IPS-20b (cell line): Measurements from ENCODE around the gene MEPE.

ENCODE experiments used
- H3K27ac ChIP-seq: one replicate; pipeline ENCODE4 v1.5.1; 2013; ENCODE audit warnings: low read length
- H3K27me3 ChIP-seq: 2 replicates; pipeline ENCODE4 v1.6.1; 2013; ENCODE audit warnings: mild to moderate bottlenecking, low read length, inconsistent platforms; ENCODE audit not compliant: insufficient read depth
- H3K36me3 ChIP-seq: 2 replicates; pipeline ENCODE4 v1.6.1; 2013; ENCODE audit warnings: low read depth, mild to moderate bottlenecking, inconsistent platforms, low read length, moderate library complexity; ENCODE audit not compliant: insufficient read depth
- H3K4me1 ChIP-seq: 2 replicates; pipeline ENCODE4 v1.6.1; 2013; ENCODE audit warnings: mild to moderate bottlenecking, control low read depth, inconsistent platforms, low read length, moderate library complexity; ENCODE audit not compliant: insufficient read depth
- H3K4me3 ChIP-seq: 2 replicates; pipeline ENCODE4 v1.5.1; 2013; ENCODE audit warnings: mild to moderate bottlenecking, low read length, inconsistent platforms
- H3K9ac ChIP-seq: 2 replicates; pipeline ENCODE4 v1.6.1; 2013; ENCODE audit warnings: low read depth, mild to moderate bottlenecking, inconsistent platforms, low read length, moderate library complexity
- H3K9me3 ChIP-seq: 2 replicates; pipeline ENCODE4 v1.6.1; 2013; ENCODE audit warnings: mild to moderate bottlenecking, low read depth, low read length, inconsistent platforms; ENCODE audit not compliant: insufficient read depth

Gene MEPE

GRCh38 chr4:87819281-87819919 lies 13.4 kb upstream of the MEPE start:
- peaks cover 5% of the 10 kb centered on the region; the same call in 1 of the 2 replicates for H3K4me1 ChIP-seq
- H3K36me3 ChIP-seq, result no peaks in the 10 kb centered on the region
- no peaks in the 10 kb centered on the region for H3K27me3 ChIP-seq
- H3K4me3 ChIP-seq, result no peak overlapping the region
- H3K9ac ChIP-seq, result peak overlapping the region; percentile 50; the same call in 1 of the 2 replicates
- H3K9me3 ChIP-seq, result peaks cover 8% of the 10 kb centered on the region; the same call in 1 of the 2 replicates
- H3K27ac ChIP-seq, result peak overlapping the region; percentile 59

DNA sequence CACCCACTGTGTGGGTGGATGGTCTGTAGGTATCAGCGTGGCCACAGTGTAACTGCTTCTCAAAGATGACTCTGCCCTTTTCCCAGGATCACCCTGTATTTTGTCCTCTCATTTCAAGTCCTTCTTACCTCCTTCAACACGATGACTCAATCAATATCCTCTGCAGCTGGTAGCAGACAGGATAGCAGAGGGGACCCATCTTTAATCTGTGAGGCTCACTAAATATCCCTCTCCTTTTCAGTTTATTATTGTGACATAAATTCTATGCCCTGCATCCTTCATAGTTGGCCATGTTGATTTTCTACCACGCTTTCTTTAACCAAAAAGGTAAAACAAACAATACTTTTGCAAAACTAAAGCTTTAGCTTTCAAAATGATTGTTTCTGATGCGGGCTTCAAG lies 9.6 kb upstream of the MEPE start:
- H3K9me3 ChIP-seq, result no peaks in the 10 kb centered on the region
- no peak overlapping the region for H3K9ac ChIP-seq
- H3K4me1 ChIP-seq, result peaks cover 5% of the 10 kb centered on the region; the same call in 1 of the 2 replicates
- H3K27me3 ChIP-seq, result no peaks in the 10 kb centered on the region
- H3K36me3 ChIP-seq, result no peaks in the 10 kb centered on the region
- no peak overlapping the region for H3K27ac ChIP-seq
- no peak overlapping the region for H3K4me3 ChIP-seq

- Histone ChIP-seq H3K4me3 (no peak overlapping the region), H3K9ac (no peak overlapping the region), H3K27me3 (no peaks in the 10 kb centered on the region), H3K9me3 (no peaks in the 10 kb centered on the region), H3K27ac (no peak overlapping the region), H3K4me1 (peaks cover 5% of the 10 kb centered on the region; the same call in 1 of the 2 replicates), H3K36me3 (no peaks in the 10 kb centered on the region)
Observed at GRCh38 chr4:87823724-87824123, 9.0 kb upstream of the MEPE start.

DNA sequence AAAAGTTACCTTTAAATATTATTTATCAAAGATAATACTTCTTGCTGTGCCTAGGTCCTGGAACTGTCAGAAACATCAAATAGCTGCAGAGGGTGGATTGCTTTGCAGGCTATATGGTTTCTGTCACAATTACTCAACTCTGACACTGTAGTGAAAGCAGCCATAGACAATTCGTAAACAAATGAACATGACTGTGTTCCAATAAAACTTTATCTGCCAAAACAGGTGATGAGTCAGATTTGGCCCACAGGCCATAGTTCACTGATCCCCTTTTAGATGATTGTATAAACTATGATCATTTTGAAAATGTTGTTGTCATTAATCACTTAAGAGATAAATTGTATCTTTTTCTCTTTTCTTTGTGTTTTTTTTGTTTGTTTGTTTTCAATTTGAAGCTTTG lies 8.4 kb upstream of the MEPE start:
- H3K36me3 ChIP-seq, result no peaks in the 10 kb centered on the region
- no peak overlapping the region for H3K4me3 ChIP-seq
- no peaks in the 10 kb centered on the region for H3K27me3 ChIP-seq
- H3K9ac ChIP-seq, result no peak overlapping the region
- H3K9me3 ChIP-seq, result no peaks in the 10 kb centered on the region
- H3K27ac ChIP-seq, result no peak overlapping the region
- peaks cover 5% of the 10 kb centered on the region; the same call in 1 of the 2 replicates for H3K4me1 ChIP-seq

GRCh38 chr4:87834401-87834800 lies 1.6 kb downstream of the MEPE start:
- no peaks in the 10 kb centered on the region for H3K27me3 ChIP-seq
- no peaks in the 10 kb centered on the region for H3K9me3 ChIP-seq
- H3K9ac ChIP-seq, result no peak overlapping the region
- no peaks in the 10 kb centered on the region for H3K36me3 ChIP-seq
- peaks cover 9% of the 10 kb centered on the region; the same call in 1 of the 2 replicates for H3K4me1 ChIP-seq
- H3K4me3 ChIP-seq, result no peak overlapping the region
- H3K27ac ChIP-seq, result no peak overlapping the region

DNA sequence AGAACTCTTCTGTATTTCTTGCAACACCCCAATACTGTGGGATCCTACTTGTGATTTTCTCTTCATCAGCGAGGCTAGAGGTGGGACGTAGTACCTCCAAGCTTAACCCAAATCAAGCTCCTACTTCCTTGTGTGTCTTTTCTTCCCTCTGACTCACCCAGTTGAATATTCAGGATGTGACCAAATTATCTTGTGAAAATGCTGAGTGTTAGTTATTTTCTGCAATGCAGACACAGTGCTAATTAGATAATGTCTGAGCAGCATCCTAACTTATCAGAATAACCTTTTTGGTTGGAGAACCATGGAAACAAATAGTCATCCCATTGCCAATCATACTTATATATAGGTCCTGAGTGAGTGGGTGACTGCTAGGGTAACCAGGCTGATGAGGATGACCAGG lies 2.4 kb downstream of the MEPE start:
- no peaks in the 10 kb centered on the region for H3K27me3 ChIP-seq
- H3K9me3 ChIP-seq, result no peaks in the 10 kb centered on the region
- H3K4me1 ChIP-seq, result peaks cover 9% of the 10 kb centered on the region; the same call in 1 of the 2 replicates
- no peak overlapping the region for H3K27ac ChIP-seq
- no peaks in the 10 kb centered on the region for H3K36me3 ChIP-seq
- no peak overlapping the region for H3K9ac ChIP-seq
- no peak overlapping the region for H3K4me3 ChIP-seq

GRCh38 chr4:87835743-87836142 lies 3.0 kb downstream of the MEPE start:
- Histone ChIP-seq H3K9me3 (no peaks in the 10 kb centered on the region), H3K4me3 (no peak overlapping the region), H3K36me3 (no peaks in the 10 kb centered on the region), H3K27me3 (no peaks in the 10 kb centered on the region), H3K27ac (no peak overlapping the region), H3K9ac (no peak overlapping the region), H3K4me1 (peaks cover 9% of the 10 kb centered on the region; the same call in 1 of the 2 replicates)

DNA sequence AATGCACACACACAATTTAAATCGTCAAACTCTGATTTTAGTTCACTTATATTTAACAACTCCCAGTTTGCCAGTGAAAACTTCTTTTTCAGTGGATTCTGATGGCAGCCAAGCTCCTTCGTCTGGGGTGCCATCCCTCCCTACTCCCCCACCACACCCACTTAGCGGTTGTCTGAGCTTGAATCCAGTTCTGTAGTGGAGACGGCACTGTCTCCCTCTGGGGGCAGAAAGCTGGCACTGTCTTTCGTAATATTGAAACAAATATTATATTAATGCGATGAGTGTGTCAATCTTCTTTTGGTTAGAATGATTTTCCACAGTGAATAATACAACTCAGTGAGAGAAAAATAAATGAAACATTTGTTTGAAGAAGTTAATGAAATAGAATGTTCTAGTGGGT lies 5.4 kb downstream of the MEPE start:
- Histone ChIP-seq H3K36me3 (no peaks in the 10 kb centered on the region), H3K4me3 (no peak overlapping the region), H3K9me3 (no peaks in the 10 kb centered on the region), H3K9ac (no peak overlapping the region), H3K27me3 (no peaks in the 10 kb centered on the region), H3K4me1 (peaks cover 9% of the 10 kb centered on the region; the same call in 1 of the 2 replicates), H3K27ac (no peak overlapping the region)

DNA sequence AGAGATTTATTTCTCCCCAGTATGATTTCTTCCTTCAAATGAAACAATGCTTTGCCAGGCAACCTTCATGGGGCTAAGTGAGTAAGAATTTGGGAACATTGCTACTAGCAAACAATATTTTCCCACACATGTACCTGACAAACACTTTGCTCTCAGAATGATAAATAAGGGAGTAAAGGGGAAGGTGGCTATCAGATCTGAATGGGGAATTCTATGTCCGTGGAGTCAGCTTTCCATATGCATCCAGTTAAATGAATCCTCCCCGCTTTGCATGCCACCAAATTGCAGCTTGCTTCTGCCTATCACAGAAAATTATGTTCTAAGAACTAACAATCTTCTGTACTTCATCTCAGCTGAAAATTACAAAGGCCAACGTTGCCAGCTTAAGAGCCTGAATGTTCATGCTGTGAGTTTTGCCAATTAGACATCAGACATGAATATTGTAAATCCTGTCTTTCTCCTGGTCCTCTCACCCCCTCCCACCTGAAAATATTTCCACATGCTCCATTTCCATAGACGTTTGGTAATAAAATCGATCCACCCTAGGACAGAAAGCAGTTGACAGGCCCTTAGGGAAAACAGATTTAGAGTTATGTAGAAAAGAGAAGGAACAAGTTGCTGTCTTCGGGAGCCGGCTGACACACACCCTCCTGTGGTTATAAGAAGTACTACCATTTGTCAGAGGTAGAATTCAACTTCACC lies 6.3 kb downstream of the MEPE start:
- peak overlapping the region; percentile 25 for H3K27ac ChIP-seq
- peaks cover 9% of the 10 kb centered on the region for H3K4me1 ChIP-seq
- H3K9ac ChIP-seq, result peak overlapping the region; percentile 40; the same call in 1 of the 2 replicates
- no peak overlapping the region for H3K4me3 ChIP-seq
- no peaks in the 10 kb centered on the region for H3K9me3 ChIP-seq
- H3K27me3 ChIP-seq, result no peaks in the 10 kb centered on the region
- H3K36me3 ChIP-seq, result no peaks in the 10 kb centered on the region

GRCh38 chr4:87839592-87839946 lies 6.8 kb downstream of the MEPE start:
- no peaks in the 10 kb centered on the region for H3K36me3 ChIP-seq
- H3K4me3 ChIP-seq, result no peak overlapping the region
- no peaks in the 10 kb centered on the region for H3K27me3 ChIP-seq
- H3K9me3 ChIP-seq, result no peaks in the 10 kb centered on the region
- peaks cover 9% of the 10 kb centered on the region for H3K4me1 ChIP-seq
- 0 out of 2 replicates have a peak overlapping the region, but pooled peaks have one; percentile 8 for H3K9ac ChIP-seq
- no peak overlapping the region for H3K27ac ChIP-seq

GRCh38 chr4:87840149-87840548 lies 7.4 kb downstream of the MEPE start:
- H3K9ac ChIP-seq, result 0 out of 2 replicates have a peak overlapping the region, but pooled peaks have one; percentile 8

GRCh38 chr4:87843936-87844335 lies 11.2 kb downstream of the MEPE start:
- no peaks in the 10 kb centered on the region for H3K9me3 ChIP-seq
- H3K27ac ChIP-seq, result no peak overlapping the region
- H3K27me3 ChIP-seq, result no peaks in the 10 kb centered on the region
- no peak overlapping the region for H3K9ac ChIP-seq
- H3K4me1 ChIP-seq, result peaks cover 6% of the 10 kb centered on the region
- no peaks in the 10 kb centered on the region for H3K36me3 ChIP-seq
- no peak overlapping the region for H3K4me3 ChIP-seq

More at GRCh38 chr4:87840149-87840548, 7.4 kb downstream of the MEPE start:
- H3K36me3 ChIP-seq, result no peaks in the 10 kb centered on the region
- no peaks in the 10 kb centered on the region for H3K27me3 ChIP-seq
- no peaks in the 10 kb centered on the region for H3K9me3 ChIP-seq
- no peak overlapping the region for H3K27ac ChIP-seq
- H3K4me3 ChIP-seq, result no peak overlapping the region
- peaks cover 9% of the 10 kb centered on the region for H3K4me1 ChIP-seq
